Stimulated activated CD4-positive, alpha-beta T cell treated with anti-CD3 and anti-CD28 coated beads, Interleukin-15, amount 100 ng/mL, for 1 hour (primary cell): Measurements from ENCODE around the gene ETHE1.

ENCODE experiments used
- DNase-seq, 2 donors: peaks; one replicate each; pipeline ENCODE4 v3.0.0-alpha.2; 2020; ENCODE audit warnings: low read depth in 1 of 2, low spot score in 1 of 2

The ETHE1 gene

DNA sequence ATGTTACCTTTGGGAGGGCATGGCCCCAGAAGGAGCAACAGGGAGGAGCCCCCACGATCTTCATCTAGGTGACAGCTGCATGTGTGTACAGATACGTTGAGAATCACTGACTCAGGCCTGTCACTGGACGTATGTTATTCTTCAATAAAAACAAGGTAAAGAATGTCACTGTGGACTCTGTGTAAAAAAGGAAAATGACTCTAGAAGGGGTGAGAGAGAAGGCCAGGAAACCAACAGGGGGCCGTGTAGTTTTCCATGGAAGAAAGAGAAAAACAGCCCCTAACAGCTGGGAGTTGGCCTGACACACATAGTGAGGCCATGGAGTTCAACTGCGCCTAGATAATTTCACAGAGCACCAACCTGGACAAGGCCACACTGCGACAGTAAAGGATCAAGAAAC, 59.7 kb downstream of the ETHE1 start:
- DNase-seq, result no peak

DNA sequence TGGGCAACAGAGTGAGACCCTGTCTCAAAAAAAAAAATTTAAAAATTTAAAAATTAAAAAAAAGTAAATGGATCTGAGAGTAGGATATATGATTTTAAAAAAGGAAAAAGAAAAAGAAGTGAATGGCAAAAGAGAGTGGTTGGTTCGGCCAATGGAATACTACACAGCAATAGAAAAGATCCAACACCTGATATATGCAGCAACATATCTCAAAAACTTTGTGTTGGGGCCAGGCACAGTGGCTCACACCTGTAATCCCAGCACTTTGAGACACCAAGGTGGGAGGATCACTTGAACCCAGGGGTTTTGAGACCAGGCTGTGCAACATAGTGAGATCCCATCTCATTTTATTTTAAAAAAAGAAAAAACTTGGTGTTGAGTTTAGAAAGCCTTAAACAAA, 60.2 kb downstream of the ETHE1 start:
- DNase-seq, result no peak

DNA sequence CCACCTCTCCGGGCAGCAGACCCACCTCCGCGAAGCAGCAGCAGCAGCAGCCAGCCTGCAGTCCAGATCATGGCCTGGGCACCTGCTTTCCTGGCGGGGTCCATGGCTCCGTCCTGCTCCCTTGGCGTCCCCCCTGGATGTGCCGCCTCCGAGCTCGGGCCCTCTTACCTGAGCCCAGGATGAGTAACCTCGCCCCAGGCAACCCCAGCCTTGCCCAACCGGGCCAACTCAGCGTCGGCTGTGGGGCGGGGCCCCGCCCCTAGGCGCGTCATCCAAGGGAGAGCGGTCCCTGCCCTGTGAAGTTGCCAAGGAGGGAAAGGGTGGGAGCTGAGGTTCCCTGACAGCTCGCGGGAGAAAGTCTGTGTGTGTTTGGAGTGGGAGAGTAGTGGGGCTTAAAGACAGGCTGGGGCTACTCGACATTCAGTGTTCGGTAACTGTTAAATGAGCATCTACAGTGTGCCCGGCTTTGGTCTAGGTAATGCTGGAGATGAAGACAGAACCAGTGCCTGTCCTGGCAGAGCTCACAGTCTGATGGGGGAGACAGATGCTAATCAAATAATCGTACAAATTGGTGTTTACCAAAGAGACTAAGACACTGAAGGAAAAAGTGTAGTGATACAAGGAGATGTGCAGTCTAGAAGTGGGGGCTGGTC, 61.4 kb downstream of the ETHE1 start, which contains the start of gene LYPD3:
Gene LYPD3, minus strand, starts transcription at position 141 of the 653 bp plus-strand sequence. Its CDS starts 37 bp downstream, at position 104.
- DNase-seq, result no peak

DNA sequence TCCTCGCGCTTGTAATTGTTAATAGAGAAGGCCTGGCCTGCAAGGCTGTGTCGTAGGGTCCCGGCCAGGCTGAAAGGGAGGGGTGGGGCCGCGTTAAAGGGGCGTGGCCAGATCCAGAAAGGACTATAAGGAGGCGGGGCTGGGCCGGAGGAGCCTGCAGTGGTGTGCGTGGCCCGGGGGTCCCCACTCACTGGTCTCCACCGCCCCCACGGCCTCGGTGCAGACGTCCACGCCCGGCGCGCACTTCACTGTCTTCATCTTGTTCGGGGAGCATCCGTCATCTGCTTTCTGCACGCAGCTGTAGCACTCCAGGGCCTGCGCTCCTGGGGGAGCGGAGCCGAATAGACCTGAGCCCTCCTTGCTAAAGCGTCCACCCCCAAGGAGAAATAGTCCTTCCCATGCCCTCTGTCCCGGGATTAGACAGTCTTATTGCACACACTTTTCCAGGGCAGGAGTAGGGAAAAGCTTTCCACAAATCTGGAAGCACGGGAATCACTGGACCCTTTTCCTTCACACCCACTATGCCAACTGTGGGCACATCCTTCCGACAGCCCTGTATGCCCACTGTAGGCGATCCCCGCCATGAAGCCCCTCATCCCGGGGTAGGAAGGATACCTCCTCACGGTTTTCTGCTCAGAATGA, 62.7 kb downstream of the ETHE1 start:
- DNase-seq, result peak in 1 of 2 donors; percentile 68

DNA sequence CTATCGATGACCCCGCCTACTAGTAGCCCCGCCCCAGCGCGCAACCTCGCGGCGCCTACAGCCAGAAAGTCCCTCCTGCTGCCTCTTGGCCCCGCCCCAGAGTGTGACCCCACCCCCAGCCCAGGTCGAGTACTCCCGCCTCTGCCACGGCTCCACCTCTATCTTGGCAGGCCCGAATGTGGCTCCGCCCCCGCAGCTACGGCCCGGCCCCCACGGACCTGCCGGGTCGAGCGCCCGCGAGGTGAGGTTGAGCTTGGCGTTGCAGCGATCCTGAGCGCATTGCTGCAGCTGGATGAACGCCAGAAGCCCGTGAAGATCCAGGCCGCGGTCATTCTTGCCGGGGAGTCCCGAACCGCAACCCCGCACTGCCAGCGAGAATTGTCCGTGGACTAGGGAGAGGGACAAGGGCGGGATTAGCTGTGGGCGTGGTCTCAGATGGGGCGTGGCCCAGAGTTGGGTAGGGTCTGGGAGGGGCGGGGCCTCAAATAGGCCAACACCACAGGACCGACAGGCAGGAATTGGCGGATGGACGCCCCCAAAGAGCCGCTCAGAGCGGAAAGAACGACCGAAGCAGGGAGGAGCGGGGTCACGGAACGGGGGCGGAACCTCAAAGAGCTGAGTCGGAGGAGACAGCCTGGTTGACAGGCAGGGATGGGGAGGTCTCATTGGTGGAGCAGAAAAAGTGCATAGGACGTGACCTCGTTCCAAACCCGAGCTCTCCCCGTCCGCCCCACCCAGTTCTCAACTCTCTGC, 63.4 kb downstream of the ETHE1 start:
- peak; percentile 98 to 100 for DNase-seq

DNA sequence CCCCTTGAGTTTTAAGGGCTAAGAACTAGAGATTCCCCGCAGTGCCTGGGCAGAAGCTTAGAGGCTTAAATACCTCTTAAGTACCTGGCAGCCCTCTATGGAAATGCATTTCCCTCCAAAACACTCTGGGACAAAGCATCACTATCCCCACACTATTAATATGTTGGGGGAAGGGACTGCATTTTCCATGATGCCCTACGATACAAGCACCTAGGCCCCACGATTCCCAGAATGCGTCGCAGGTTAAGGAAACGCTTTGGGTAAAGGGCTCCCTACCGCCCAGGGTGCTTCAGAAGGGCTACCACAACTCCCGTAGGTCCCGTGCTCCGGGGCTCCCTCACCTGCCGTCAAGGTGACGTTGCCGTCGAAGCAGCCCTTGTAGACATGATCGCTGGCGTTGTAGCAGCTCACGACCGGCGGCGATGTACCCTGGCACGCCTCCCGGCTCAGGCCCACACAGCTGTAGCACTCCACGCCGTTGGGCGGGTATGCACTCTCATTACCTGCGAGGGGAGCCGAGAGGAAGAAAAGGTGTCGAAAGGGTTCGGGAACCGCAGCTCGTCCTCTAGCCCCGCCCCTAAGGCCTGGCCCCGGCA, 64.1 kb downstream of the ETHE1 start:
- DNase-seq, result no peak

DNA sequence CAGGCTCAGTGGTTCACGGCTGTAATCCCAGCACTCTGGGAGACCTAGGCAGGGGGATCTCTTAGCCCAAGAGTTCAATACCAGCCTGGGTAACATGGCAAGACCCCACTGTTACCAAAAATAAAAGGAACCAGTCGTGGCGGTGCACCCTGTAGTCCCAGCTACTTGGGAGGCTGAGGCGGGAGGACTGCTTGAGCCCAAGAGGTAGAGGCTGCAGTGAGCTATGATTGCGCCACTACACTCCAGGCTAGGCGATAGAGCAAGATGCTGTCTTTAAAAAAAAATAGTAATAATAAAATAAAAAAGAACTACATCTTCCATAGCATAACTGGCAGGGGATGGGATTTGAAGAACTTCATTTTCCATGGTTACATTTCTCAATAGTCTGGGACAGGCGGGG, 64.6 kb downstream of the ETHE1 start:
- no peak for DNase-seq

DNA sequence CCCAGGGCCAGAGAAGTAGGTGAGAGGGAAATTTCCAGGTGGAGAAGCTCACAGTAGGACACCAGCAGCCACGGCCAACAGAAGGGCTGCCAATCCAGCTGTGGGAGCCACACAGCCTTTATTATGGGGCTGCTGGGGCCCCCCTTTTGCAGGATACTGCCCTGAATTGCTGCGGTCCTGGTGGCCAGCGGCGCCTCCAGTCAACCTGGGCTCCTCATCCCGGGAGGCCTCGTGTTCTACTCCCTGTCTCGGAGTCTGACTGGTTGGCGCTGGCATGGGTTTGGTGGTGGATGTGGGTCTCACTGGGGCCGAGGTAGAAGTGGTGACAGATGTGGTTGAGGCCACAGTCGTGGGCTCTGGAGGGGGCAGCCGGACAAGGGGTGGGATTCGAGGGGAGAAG, 65.7 kb downstream of the ETHE1 start:
- no peak for DNase-seq

DNA sequence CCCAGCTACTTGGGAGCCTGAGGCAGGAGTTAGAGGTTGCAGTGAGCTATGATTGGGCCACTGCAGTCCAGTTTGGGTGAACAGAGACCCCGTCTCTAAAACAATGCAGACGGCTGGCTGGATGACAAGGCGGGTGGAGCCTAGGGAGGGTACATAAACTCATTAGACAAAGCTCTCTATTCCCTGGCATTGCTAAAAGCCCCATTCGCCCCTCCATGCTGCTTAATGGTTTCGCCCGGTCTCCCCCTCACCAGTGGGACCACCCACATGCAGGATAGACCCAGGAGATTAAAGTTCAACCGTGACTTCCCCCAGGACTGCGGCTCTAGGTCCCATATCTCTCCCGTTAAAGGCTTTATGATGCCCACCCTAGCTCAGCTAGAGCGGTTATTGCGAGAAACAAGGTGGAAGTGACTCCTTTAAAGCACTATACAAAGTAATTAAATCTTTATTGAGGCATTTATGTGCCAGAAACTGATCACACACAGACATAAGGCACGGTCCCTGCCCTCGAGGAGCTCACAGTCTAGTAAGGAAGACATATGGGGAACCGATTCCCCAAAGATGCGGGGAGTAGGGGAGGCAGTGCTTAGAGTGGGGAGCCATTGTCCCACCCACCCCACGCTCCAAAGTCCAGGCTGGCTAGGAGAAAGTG, 66.5 kb downstream of the ETHE1 start:
- DNase-seq, result no peak

DNA sequence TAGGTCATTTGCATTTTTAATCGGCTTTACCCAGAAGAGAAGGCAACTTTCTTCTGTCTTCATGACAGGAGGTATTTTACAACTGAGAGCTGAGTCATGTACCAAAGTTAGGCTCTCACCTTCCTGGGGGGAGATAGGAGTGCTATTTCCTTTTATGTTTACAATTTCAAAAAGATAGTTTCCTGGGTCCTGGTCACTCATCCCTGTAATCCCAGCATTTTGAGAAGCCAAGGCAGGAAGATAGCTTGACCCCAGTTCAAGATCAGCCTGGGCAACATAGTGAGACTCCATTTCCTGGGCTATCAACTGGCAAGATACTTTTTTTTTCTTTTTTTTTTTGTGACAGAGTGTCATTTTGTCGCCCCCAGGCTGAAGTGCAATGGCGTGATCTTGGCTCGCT, 69.2 kb downstream of the ETHE1 start:
- DNase-seq, result no peak
